ENCODE results near the gene CCDC150.
A peak's percentile ranks its signal among the peaks of the same experiment; 100 is the strongest.
"Not testable (repeated sequence)": the region's sequence is repeated elsewhere in the genome, so short reads cannot be mapped to it uniquely, and the experiment has no call there.

CCDC150 gene

DNA sequence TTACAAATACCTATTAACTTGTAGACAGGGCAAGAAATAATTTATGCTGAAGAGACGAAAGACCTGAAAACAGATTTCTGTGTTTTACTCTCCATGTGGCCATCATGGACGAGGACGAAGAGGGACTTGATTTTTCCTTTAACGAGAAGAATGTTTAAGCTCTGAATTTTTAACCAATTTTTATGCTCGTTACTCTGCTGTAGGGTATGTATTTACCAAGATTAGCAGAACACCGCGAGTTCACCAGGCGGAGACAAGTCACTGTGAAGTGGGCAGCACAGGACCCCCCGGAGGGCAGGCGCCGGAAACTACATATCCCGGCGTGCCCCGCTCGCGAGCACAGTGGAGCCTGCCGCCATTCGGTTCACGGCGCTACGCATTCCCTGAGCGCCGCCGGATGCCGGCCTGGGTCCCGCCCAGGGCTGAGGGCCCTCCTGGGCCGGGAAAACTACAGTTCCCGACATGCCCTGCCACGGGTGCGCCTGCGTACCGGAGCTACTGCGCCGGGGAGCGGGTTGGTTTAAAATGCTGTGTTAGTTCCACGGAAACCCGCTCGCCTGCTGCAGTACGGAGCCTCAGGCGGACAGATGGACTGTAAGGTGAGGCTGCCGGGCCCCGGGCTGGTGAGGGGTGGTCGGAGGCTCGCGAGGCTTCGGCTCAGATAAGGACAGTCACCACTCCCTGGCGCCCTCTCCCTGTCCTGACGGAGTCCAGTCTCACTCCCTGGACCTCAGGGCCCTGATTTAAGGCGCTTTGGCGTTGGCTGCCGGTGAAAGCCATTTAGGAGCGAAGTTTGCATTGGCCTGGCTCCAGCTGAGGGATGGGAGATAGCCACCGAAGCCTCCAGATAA, at the start of gene CCDC150:
Gene CCDC150, plus strand, starts transcription at position 536 of the 851 bp plus-strand sequence. Its CDS starts 52 bp downstream, at position 588.
- DNase-seq (ENCODE audit: low read depth, low spot score): peak; percentile 99

DNA sequence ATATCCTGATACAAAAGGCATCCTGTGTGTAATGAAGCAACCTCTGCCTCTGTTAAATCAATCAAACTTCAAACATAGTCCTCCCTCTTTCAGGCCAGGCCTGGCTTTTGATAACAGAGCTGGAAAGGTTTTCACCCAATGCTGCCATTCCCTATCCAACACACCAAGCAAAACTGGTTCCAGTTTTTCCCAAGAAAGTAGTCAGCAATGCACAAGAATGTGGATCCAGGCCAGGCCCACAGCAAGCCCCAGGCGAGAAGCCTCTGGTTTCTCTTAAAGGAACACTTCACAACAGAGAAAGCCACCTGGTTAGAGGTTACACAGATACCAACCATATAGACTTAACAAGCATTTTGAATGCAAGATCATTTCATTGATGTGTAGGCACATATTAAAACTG, 49.2 kb upstream of the CCDC150 start:
- DNase-seq (ENCODE audit: low read depth, low spot score): peak; percentile 82

DNA sequence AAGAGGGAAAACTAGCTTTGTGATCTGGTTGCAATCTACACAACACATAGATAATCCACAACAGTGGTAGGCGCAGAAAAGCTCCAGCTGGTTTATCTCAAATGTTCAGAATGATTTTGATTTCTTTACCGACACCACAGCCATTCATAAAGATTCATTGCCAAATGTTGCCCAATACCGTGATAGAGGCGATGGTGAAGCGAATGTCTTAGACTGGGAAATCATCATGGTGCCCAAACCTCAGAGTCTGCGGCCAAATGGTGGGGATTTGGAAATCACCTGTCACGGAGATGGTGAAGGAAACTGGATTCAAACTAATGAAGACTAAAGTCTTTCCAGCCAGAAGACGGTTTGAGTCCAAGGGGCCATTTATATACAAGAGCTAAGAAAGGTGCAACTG, 48.5 kb upstream of the CCDC150 start:
- no peak for DNase-seq (ENCODE audit: low read depth, low spot score)

DNA sequence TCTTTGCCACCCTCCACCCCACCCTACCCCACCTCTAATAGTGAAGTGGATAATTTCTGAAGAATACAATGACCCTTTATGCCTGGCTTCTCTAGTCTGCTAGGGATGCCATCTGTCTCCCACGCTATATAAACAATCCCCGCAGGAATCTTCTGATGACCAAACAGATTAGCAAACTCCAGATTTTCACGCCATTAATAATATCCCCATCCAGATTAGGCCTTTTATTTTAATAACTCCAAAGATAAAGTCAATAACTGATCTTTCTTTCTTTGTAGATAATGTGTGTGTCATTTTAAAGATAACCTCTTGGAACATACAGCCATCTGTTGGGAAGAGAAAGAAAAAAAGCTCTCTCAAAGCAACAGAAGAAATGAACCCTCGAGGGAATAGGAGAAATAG, 47.9 kb upstream of the CCDC150 start:
- DNase-seq (ENCODE audit: low read depth, low spot score): no peak

DNA sequence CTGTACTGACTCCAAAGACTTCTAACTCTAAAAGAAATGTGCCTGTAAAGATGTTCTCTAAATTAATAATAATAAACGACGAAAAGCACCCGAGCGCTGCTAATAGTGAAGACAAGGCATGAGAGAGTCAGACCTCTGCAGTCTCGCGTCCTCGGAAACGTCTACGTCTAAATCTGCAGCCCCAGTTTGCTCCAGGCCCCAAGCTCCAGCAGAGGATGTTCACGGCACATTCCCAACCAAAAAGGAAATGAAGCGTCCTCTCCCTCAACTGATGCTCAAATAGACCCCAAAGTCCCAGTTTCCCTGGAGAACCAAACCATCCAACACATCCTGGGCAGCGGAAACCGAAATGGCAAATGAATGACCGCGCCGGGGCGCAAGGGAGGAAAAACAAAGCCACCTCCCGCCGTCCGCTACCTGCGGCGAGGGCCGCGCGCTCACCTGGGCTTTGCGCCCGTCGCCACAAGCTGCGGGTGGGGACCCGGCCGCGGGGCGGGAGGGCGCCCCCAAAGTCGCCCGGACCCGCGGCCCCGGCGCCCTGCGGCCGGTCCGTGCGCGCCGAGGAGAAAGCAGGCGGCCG, 47.1 kb upstream of the CCDC150 start:
- peak; percentile 63 for DNase-seq (ENCODE audit: low read depth, low spot score)

DNA sequence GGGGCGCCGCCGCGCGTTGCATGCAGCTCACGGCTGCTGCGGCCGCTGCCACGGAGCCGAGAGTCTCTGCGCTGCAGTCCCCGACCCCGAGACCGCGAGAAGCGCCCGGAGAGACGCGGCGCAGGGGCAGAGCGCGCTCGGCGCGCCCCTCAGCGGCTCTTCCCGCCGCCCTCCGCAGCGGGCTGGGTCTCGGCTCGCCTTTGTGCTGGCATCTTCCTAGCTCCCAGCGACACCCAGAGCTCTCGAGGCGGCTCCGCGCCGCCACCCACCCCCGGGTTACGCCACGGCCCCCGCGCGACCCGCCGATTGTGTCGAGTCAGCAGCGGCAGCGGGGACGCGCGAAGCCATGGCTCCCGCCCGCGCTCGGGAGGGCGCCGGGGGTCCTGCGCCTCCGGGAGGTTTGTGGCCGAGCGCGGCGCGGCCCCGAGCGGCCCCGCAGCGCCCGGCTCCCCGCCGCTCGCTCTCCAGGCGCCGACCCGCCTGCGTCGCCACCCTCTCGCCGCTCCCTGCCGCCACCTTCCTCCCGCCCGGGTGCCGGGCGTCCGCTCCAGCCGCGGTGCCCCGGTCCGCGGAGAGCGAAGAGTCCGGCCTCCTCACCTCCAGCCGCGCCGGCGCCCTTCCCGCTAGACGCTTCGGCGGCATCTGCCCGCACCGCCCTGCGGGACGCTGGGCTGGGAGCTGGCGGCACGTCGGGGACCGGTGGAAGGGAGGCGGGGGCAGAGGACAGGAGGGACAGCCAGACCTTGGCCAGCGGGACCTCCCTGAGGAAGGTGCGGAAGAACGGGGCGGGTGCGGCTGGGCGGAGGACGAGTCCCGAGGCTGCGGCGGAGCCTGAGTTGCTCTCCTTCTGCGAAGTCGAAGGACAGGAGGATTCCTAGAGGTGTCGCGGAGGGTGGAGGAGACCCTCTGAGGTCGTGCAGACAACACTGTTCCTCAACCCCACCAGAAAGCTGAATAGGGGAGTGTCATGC, 46.3 kb upstream of the CCDC150 start, which contains the start of gene HECW2:
Gene HECW2, minus strand, starts transcription at position 644 of the 971 bp plus-strand sequence.
- DNase-seq (ENCODE audit: low read depth, low spot score): peak; percentile 55

DNA sequence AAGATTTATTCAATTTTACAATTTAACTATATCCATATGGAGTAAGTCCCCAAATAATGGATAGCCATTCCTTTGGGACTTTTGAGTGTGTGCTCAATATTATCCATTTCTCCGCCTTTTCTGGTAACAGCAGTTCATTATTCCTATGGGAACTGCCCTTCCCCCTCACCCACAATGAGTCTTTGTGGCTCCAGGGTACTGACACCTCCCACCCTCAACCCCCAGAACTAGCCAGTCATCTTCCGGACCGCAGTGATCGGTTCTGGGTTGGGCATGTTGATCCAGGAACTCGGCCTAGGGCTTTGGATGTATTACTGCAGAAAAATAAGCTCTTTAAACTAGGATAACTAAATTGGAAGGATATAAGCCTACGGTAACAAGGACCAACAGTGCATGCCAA, 45.4 kb upstream of the CCDC150 start:
- no peak for DNase-seq (ENCODE audit: low read depth, low spot score)

DNA sequence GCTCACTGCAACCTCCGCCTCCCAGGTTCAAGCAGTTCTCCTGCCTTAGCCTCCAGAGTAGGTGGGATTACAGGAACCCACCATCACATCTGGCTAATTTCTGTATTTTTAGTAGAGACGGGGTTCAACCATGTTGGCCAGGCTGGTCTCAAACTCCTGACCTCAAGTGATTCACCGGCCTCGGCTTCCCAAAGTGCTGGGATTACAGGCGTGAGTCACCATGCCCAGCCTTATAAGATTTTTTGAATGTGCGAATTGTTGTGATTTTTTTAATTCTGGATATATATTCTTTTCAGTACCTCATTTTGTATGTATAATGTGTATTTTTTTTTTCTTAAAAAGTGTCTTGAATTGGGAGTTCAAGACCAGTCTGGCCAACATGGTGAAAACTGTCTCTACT, 42.0 kb upstream of the CCDC150 start:
- DNase-seq (ENCODE audit: low read depth, low spot score): no peak

DNA sequence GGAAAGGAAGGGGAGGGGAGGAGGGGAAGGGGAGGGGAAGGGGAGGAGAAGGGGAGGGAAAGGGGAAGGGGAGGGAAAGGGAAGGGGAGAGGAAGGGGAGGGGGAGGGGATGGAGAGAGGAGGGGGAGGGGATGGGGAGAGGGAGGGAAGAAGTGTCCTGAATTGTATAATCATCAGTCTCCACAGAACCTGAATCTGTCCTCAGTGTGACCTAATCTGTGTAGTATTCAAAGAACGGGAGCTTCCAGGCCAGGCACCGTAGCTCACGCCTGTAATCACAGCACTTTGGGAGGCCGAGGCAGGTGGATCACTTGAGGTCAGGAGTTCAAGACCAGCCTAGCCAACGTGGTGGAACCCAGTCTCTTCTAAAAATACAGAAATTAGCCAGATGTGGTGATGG, 41.1 kb upstream of the CCDC150 start:
- no peak for DNase-seq (ENCODE audit: low read depth, low spot score)

DNA sequence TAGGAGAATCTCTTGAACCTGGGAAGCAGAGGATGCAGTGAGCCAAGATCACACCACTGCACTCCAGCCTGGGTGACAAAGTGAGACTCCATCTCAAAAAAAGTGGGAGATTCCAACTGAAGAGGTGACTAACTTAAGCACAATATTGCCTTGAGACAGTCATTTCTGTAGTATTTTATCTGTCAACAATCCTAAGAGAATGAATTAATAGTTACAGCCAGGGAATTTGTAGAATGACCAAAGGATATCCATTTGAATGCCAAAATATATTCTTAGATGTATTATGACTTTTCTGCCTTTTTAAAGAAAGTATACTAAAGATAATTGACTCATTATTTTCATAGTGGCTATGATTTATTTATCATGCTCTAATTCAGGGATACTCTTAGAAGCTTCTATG, 40.7 kb upstream of the CCDC150 start:
- DNase-seq (ENCODE audit: low read depth, low spot score): no peak

DNA sequence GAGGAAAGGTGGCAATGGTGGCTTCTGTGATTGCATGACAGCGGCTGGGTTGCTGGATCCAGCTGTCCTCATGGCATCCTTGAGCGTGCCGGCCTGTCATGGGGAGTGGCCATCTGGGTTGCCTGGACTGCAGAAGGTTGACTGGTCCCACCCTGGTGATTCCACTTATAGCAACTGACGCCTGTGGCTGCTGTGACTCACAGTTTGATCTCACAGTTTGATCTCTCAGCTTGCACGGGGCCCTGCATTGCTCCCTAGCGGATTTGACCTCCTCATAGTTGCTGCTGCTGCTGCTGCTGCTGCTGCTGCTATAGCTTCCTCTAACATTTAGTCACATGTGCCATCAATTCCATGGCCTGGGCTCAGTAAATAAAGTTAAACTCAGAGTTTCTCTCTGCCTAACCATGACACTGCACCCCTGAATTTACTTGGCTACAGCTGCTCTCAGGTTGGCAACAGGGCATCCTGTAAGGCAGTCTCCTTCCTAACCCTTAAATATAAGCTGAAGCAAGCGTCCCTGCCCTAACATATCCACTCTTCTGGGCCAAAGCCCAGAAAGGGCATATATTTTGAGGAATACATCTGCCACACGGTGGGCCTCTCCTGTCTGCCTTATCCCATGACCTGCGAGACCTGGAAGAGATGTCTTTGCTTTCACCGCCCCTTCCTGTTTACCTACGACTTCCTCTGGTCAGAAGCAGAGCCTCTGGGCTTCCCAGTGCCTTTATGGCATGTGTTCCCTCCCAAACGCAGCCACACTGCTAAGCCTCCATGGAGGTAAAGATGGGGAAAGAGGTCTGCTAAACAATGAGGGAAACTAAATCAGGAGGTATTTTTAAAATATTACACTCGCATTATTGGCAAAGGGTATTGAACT, 37.8 kb upstream of the CCDC150 start:
- DNase-seq (ENCODE audit: low read depth, low spot score): peak; percentile 21

DNA sequence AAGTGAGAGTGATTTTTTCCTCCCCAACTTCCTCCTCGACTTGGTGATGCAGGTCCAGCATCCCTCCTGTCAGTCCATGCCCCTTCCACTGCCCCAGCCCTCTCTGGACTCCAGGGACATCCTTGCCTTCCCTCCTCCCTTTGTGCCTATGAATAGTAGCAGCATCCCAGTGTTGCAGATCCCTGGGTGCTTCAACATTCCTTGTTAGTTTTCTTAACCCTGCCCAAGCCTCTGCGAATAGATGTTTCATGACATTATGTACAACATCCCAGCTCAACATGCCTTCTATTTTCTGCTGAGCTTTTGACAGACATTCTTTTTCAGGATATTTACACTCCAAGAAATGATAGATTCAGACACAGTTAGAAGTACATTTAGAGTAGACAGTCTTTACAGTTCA, 35.3 kb upstream of the CCDC150 start:
- DNase-seq (ENCODE audit: low read depth, low spot score): no peak

DNA sequence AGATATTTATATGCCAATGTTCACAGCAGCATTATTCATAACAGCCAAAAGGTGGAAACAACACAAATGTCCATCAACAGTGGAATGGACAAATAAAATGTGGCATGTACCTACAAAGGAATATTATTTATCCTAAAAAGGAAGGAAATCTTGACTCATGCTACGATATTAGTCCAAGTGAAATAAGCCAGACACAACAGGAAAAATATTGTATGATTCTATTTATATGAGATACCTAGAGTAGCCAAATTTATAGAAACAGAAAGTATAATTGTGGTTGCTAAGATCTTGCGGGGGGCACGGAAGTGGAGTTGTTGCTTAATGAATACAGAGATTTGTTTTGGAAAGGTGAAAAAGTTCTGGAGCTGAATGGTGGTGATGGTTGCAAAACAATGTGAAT, 33.0 kb upstream of the CCDC150 start:
- DNase-seq (ENCODE audit: low read depth, low spot score): no peak

DNA sequence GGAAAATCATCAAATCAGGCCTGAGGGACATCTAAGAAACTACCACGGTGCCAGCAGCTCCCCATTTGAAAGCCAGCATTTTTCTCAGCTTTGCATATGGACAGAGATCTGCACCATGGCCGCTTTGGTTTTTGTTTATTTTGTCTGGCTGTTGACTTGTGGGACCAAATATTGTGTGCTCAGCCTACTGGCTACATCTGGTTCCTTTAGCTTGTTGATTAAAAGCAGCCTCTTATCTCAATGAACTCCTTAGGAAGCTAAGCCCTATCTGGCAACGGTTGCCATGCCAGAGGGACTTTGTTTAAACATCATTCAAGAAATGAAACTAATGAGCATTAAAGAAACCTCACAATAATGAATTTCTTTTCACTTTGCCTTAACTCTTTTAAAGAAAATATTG, 32.4 kb upstream of the CCDC150 start:
- no peak for DNase-seq (ENCODE audit: low read depth, low spot score)

DNA sequence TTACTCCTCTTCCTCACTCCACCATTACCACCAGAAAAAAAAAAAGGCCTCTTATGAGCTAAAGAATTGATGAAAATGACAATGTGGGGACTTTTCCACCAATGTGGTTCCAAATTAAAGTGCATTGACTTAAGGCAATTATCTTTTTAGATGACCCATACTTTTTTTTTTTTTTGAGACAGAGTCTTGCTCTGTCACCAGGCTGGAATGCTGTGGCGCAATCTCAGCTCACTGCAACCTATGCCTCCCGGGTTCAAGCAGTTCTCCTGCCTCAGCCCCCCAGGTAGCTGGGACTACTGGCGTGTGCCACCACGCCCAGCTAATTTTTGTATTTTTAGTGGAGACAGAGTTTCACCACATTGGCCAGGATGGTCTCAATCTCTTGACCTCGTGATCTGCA, 31.6 kb upstream of the CCDC150 start:
- DNase-seq (ENCODE audit: low read depth, low spot score): not testable (repeated sequence)

DNA sequence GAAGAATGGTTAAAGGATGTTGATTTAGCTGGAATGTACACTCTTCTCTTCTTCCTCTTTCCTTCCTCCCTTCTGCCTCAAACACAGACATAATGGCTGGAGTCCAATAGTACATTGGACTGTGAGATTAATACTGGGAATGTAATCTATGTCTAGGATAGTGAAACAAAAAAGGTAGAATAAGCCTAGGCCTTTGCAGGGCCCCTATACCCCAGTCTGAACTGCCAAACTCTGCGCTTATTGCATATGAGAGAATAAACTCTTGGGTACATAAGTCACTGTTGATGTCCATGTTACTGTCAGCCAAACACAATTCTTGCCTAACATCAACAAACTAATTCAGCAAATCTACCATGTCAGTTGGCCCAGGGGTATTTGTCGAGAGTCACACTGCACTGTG, 29.7 kb upstream of the CCDC150 start:
- no peak for DNase-seq (ENCODE audit: low read depth, low spot score)

DNA sequence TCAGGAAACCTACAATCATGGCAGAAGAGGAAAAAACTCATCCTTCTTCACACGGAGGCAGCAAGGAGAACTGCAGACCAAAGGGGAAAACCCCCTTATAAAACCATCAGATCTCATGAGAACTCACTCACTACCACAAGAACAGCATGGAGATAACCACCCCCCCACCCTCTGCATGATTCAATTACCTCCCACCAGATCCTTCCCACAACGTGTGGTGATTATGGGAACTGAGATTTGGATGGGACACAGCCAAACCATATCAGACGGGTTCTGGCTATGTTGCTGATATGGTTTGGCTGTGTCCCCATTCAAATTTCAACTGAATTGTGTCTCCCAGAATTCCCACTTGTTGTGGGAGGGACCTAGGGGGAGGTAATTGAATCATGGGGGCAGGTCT, 28.7 kb upstream of the CCDC150 start:
- no peak for DNase-seq (ENCODE audit: low read depth, low spot score)

DNA sequence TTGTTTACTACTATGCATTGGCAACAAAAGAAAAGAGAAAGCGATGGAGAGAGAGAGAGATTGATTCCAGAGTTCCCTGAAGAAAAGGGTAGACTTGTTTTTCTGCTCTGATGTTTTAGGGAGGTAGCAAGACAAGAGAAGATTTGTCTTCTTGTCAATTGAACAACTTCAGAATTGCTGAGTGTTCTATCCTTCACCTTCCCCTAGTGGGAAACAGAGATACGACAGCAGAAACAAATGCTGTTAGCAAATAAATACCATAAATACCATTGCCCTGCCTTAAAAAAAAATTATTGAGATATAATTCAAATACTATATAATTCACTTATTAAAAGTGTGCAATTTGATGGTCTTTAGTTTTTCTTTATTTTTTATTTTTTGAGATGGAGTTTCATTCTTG, 26.2 kb upstream of the CCDC150 start:
- DNase-seq (ENCODE audit: low read depth, low spot score): no peak

DNA sequence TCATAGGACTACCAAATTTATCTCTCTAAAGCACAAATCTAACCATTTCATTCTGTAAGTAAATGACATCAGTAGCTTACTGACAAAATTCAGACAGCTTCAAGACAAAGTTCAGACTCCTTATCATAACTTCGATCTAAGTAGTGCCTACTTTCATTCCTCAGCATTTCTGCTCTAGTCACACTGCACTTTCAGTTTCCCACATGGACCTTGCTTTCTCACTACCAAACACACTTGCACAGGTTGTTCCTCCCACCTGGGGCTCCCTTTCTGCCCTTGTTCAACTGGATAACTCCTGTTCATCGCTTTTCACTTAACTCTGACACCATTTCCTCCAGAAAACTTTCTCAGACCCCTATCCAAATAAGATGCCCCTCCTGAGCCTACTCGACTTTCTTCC, 22.1 kb upstream of the CCDC150 start:
- no peak for DNase-seq (ENCODE audit: low read depth, low spot score)

DNA sequence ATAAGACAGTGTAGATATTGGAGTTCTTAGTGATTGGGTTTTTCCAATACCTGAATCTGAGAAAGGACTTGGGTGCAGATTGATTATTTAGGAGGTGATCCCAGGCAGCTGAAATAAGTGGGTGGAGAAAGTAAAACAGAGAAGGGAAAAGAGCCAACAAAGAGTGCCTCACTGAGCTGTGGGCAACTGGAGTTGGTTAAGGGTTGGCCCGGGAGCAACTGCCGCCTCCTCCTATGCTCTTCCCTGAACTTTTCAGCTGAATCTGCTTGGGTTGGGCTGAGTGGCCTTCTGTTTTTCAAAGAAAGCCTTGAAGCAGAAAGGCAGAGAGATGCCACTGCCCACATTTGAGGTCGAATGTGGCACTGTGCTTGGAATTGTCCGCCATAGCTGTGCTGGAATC, 20.9 kb upstream of the CCDC150 start:
- no peak for DNase-seq (ENCODE audit: low read depth, low spot score)

DNA sequence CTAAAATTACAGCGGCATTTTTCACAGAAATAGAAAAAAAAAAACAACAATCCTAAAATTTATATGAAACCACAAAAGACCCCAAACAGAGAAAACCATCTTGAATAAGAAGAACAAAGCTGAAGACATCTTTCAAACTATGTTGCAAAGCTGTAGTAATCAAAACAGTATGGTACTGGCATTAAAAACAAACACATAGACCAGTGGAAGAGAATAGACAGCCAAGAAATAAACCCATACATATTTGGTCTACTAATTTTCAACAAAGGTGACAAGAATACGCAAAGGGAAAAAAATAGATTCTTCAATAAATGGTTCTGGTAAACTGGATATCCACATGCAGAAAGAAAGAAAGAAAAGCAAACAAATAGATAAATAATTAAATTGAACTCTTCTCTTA, 9.0 kb upstream of the CCDC150 start:
- no peak for DNase-seq (ENCODE audit: low read depth, low spot score)
